ENCODE data around the gene DNAJB6.
A peak's percentile ranks its signal among the peaks of the same experiment; 100 is the strongest.

Gene DNAJB6

DNA sequence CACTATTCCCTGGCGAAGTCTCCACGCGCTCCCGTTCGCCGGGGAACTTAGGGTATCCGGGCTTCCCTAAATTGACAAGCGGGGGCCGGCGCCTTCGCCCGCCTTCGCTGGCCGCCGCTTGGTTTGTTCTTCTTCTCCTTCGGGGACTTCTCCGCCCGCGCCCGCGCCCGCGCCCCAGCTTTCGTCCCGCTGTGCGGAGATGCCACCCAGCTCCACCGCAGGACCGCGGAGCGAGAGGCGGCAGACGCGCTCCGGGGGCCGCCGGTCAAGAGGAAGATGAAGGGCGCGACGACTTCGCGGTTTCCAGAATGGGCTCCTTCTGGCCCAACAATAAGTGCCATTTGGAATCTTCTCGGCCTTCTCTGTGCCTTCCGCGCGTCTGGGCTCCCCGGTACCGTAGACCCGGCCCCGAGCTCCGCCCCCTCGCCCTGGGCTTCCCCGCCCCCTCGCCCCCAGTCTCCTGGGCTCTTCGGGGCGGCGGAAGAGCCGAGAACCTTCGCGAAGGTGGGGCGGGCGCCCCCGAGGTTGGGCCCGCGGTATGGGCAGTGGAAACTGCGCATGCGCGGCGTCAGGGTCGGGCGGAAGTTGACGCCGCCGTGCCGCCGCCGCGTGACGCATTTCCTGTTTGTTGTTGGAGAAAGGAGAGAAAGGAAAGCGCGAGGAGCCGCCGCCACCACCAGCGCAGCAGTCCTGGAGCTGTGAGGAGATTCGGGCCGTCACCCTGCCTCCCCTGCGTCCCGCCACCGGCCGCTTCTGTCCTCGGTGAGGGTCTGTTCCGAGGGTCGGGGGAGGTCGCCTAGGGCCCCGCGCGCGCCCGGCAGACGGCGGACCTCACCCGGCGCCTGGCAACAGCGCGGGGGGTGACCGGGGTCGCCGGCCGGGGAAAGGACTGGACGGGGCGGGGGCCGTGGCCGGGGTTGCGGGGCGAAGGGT is at the start of gene DNAJB6:
DNAJB6 (plus strand) TSS at position 622 of the 933 bp plus-strand sequence. CDS start 21,569 bp downstream, outside the sequence.
- DNase-seq (ENCODE audit: low read depth, low spot score), result peak; percentile 86

DNA sequence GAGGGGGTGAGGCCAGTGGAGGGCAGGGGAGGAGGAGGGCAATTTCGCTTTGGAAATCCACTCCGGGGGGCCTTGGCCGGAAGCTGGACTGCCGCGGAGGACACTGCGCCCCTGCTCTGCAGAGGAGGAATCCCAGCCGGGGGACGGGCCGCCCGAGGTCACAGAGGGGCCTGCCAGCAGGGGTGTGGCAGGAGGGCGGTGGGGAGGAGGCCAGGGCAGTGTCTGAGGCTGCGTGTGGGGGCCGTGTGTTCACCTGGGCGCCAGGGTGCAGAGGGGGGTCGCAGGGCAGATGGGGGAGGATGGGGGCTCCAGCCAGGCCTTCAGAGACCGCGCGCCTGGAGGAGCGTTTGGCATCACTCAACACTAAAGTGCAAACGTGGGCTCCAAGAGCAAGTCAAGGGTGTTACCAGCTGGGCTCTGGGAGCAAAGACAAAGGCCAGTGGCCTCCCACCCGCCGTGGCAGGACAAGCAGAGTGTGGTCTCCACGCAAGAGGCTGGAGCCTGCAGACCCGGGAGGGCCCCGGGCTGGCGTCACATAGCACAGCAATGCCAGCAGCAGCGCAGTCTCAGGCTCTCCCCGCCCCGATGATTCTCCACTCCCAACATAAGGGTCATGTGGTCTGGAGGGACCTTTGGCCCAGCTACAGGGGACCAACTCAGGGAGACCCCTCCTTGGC is 45.3 kb upstream of the DNAJB6 start:
- DNase-seq (ENCODE audit: low read depth, low spot score), result no peak

DNA sequence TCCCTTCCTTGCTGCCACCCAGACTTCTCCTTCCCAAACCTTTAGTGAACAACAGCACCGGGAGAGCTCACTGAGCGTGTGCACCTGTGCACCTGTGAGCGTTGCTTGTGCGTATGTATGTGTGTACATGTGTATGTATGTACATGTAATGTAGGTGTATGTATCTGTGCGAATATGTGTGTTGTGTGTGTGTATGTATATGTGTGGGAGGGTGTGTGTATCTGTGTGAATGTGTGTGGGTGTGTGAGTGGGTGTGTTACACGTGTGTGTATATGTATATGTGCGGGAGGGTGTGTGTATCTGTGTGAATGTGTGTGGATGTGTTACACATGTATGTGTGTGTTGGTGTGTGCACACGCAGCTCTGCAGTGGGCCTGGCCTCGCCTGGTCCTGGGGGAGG is 44.5 kb upstream of the DNAJB6 start:
- DNase-seq (ENCODE audit: low read depth, low spot score), result no peak

DNA sequence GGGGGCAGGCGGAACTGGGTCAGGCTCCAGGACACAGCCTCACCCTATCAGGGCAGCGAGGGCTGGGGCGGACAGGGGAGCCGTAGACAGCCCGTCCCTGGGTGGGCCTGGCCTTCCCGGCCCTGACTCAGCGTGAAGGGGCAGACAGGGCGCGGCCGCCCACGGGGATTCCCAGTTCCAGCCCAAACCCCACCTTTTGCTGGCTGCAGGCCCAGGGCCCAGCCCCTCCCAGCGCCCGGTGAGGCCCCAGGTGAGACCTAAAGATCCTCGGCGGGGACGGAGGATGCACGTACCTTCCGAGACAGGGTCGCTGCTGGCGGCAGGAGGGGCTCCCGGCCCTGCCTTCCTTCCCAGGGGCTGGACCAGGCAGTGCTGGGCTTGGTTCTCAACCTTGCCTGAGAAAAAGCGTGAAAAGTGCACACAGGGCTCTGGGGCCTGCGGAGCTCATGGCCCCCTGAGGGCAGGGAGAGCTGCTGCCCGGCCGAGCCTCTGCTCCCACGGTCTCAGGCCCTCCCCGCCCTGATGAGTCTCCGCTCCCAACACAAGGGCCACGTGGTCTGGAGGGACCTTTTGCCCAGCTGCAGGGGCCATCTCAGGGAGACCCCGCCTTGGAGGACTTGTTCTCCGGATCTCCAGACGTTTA is 43.9 kb upstream of the DNAJB6 start:
- no peak for DNase-seq (ENCODE audit: low read depth, low spot score)

DNA sequence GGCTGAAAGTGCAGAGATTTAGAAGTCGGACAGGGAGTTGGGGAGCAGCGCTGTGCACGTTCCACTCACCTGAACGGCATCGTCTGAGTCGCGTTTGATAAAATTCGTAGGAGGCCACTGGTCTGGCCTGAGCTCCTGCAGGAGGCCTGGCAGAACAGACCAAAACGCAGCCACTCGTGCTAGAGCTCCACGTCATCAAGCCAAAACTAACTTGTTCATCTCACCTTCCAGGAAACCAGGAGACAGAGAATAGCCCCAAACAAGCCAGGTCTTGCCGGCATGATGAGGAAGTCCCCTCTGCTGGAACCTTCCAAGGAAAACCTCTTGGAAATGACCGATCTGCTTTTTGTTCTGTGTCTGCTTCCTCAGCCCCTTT is 43.4 kb upstream of the DNAJB6 start:
- no peak for DNase-seq (ENCODE audit: low read depth, low spot score)

DNA sequence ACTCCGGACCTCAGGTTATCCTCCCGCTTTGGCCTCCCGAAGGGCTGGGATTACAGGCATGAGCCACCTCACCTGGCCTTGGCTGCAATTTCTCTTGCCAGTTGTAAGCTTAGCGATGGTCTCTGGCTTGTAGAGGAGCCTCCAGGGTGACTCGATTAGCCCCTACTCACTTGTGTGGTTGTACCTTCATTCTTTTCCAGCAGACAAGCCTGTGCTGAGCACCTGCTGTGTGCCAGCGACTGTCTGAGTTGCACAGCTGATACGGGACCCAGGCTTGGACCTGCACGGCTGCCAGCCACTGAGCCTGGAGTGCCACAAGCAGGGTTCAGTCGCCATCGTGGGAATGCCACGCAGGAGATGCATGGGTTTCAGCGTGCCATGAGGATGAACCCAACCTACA is 42.0 kb upstream of the DNAJB6 start:
- DNase-seq (ENCODE audit: low read depth, low spot score), result no peak

DNA sequence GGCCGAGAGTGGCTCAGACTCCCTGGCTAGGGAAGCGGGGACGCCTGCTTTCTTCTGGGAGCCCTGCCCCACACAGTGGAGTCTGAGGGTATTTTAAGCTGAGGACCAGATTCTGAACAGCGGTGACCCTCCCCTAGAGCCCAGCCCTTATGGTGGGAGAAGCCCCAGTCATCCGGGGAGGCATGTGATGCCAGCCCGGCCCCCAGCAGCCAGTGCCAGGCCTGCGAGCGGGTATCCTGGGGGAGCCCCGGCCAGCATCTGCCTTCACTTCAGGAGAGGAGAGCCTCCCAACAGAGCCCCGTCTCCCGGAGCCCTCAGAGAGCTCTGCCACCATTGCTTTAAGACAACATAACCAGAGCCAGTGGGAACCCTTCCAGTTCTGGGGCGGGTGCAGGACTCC is 41.5 kb upstream of the DNAJB6 start:
- DNase-seq (ENCODE audit: low read depth, low spot score), result no peak

DNA sequence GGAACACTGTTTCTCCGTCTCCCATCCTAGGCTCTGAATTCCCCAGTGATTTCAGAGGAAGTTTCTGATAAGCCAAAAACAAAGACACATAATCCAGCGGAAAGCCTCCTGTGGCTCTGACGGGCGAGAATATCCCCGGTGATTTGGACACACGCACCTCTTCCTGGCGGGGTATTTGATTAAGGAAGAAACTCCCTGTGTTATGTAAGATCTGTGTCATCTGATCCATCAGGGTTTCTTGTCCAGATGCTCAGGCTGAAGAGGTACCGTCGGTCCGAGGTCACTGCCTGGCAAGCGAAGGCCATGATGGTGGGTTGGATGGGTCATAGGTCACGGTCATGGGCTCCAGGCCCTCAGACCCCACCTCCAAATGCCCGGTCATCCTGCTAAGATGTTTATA is 39.6 kb upstream of the DNAJB6 start:
- DNase-seq (ENCODE audit: low read depth, low spot score), result no peak

DNA sequence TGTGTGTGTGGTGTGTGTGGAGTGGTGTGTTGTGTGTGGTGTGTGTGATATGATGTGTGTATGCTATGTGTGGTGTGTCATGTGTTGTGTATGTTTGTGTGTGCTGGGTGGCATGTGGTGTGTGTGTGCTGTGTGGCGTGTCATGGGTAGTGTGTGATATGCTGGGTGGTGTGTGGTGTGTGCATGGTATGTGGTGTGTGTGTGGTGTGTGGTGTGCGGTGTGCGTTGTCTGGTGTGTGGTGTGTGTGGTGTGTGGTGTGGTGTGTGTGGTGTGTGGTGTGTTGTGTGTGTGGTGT is 37.5 kb upstream of the DNAJB6 start:
- no peak for DNase-seq (ENCODE audit: low read depth, low spot score)

DNA sequence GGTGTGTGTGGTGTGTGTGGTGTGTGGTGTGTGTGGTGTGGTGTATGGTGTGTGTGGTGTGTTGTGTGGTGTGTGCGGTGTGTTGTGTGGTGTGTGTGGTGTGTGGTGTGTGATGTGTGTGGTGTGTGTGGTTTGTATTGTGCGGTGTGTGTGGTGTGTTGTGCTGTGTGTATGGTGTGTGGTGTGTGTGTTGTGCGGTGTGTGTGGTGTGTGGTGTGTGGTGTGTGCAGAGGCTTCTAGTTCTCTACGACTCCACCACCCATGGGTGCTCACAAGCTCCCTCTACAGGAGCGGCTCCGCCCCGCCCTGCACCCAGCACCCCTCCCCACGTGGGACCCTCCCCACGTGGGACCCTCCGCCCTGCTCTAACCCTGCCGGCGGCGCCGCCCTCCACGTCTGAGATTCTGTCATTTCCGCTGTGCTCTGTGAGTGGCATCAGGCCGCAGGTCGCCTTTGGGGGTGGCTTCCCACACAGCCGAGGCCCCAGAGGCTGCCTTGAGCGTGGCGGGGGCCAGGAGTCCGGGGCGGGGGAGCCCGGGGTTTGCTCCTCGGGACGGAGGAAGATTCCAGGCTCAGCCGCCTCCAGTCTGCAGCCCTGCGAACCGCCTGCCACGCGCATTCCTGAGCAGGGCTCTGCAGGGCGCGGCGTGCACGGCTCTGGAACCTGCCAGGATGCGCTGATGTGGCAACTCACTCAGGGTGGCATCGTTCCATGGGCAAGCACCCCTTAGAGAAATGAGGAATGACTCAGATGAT is 37.0 kb upstream of the DNAJB6 start:
- DNase-seq (ENCODE audit: low read depth, low spot score), result no peak

DNA sequence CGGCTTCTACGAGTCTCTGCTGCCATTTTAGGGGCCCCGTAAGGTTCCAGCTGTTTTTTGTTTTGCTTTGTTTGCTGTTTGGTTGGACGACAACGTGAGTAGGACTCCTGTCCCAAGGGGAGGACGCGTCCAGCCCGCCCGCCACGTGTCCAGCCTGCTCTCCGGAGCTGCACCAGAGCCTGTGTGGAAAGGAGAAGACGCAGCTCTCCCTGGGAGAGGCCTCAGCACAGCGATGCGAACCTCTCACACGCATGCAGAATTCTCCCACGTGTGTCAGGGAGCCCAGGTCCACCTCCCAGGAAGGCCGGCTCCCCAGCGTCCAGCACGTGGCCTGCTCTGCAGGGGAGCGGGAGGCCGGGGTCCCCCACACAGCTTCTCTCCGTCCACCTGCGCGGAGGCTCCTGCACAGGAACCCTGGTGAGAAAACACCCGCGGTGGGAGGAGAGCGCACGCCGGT is 36.4 kb upstream of the DNAJB6 start:
- DNase-seq (ENCODE audit: low read depth, low spot score), result no peak

DNA sequence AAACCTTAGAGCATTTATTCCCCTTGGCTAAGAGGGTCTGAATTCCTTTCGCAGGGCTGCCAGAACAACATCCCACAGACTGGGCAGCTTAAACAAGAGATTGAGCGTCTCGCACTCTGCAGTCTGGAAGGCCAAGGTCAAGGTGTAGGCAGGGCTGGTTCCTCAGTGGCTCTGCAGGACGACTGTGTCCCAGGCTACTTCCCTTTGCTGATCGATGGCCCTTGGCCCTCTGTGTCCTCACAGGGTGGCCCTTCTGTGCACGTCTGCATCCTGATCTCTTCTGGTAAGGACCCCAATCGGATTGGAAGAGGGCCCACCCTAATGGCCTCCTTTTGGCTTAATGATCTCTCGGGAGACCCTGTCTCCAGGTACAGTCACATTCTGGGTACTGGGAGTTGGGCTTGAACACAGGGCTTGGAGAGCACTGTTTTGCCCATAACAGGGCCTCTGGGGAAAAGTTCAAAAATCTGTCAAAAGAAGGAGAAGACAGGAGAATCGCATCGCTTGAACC is 35.1 kb upstream of the DNAJB6 start:
- no peak for DNase-seq (ENCODE audit: low read depth, low spot score)

DNA sequence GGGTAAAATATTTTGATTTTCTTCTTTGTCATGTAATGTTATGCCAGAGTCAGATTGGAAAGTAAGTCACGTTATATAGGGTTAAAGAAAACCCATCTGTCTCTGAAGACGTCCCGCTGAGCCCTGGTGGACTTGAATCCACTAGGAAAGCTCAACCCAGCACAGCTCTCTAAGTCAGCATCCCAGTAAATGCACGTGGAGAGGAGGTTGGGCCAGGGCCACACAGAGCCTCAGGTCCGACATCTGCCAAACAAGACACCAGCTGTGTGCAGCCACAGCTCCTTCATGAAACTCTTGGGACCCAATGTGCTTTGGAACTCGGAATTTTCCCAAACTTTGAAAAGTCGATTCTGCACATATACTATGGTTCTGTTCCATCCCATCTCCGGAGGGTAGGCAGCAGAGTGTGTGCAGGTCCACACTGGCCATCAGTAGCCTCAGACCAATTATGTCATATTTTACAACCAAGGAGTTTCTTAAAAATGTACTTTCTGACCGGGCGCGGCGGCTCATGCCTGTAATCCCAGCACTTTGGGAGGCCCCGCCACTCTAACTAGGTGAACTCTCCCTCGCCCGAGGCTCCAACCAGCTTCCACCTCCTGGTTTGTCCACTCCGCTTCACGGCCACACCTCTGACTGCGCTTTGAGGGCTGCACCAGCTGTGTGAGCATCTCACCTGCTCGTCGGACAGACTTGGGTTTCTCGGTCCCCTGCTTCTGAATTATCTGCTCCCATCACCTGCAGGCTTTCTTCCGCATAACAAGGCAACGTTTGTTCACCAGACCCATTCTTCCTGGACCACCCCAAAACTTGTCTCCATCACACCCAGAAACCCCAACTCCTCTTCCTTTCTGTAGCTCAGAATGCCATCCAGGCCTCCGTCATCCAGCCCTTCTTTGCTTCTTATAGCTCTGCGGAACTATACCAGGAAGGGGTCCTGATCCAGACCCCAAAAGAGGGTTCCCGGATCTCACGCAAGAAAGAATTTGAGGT is 29.7 kb upstream of the DNAJB6 start:
- DNase-seq (ENCODE audit: low read depth, low spot score), result no peak

DNA sequence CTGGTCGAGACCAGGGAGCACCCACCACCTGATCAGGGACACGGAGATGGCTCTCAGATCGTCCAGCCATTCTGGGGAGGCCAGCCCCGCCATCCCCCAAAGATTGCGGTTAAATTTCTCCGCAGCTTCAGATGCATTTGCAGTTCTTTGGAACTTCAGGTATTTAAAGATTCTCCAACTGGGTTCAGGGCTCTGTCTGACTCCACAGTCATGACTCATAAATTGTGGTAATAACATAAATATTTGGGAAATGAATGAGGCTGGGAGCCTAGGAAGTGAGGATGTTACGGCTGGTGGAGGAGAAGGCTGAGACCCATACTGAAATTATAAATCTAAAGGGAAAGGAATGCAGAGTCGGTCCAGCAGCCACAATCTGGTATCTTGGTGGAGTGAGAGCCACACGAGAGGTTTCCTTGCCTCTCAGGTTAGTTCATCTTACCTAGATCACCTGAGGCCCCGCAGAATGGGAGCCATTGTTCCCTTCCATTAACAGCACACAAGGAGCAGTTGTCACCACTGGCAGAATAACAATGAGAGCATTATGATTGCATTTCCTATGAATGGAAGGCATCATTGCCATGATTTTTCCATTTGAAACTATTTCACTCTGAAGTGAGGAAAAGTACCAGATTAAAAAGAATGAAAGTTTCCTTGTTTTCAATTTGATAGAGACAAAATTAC is 26.7 kb upstream of the DNAJB6 start:
- DNase-seq (ENCODE audit: low read depth, low spot score), result no peak

DNA sequence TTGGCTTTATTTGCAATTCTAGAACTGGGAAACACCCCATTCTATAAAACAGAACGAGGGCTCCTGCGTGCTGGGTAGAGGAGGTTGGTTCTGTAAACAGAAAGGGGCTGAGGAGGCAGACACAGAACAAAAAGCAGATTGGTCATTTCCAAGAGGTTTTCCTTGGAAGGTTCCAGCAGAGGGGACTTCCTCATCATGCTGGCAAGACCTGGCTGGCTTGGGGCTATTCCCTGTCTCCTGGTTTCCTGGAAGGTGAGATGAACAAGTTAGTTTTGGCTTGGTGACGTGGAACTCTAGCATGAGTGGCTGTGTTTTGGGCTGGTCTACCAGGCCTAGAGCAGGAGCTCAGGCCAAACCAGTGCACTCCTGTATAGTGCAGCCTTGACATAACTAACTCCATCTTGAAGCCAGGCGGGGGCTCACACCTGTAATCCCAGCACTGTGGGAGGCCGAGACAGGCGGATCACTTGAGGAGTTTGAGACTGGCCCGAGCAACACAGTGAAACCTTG is 26.1 kb upstream of the DNAJB6 start:
- no peak for DNase-seq (ENCODE audit: low read depth, low spot score)

DNA sequence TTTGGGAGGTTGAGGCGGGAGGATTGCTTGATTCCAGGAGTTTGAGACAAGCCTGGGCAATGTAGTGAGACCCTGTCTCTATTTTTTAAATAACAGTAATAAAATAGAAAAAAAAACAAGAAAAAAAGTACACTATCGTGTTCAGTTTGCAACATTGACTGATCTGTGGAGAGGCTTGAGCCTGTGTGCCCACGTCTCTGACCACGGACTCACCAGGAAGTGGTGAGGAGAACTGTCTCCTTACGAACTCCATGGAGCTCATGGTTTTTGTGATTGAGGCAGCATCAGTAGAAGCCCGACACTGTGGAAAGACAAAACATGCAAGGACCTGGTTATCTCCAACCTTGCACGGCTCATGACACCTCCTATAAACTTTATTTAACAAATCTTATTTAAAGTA is 23.9 kb upstream of the DNAJB6 start:
- DNase-seq (ENCODE audit: low read depth, low spot score), result no peak

DNA sequence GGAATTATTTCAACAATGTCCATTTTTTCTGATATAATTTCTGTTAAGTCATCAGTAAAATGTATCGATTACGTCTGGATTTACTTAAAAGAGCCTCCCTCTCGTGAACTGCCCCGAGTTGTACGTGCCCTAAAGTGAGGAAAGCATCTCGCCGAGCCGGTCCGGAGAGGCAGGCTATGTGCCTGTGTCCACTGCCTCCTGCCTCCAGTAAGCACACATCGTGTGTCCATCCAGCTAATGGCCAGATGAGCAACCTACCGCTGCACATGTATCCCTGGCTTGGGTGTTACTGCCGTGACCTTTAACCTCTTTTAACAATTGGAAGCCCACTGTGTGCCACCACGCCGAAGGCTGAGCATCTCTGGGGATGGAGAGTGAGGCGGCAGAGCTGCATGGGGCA is 23.2 kb upstream of the DNAJB6 start:
- no peak for DNase-seq (ENCODE audit: low read depth, low spot score)

DNA sequence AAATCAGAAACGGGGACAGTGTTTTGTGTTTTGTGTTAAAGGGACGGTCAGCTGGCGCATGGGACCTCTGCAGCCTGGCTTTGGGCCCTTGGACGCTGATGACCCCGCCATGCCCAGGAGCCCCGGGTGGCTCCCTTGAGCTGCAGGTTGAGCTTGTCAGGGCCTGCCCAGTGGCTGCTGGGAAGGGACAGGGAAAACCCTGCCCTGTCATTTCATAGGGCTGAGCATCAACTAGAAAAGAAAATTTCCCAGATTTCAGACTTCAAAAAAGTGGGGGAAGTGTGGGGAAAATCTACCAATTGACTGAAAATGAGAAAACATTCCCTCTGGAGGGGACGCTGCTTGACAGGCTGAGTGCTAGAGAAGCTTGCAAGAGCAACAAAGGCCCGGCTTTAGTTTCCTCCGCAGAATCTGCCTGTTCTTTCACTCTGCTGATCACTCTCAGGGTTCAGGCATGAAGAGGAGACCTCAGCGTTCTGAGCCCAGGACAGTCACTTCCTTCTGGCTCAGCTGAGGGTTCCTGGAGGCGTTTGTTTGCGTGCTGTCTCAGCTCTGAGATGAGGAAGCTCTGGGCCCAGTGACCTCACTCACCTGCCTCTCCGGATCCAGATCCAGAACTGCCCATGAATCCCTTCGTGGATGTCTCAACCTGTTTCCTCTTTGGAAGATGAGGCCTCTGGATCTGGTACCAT is 18.6 kb upstream of the DNAJB6 start:
- no peak for DNase-seq (ENCODE audit: low read depth, low spot score)

DNA sequence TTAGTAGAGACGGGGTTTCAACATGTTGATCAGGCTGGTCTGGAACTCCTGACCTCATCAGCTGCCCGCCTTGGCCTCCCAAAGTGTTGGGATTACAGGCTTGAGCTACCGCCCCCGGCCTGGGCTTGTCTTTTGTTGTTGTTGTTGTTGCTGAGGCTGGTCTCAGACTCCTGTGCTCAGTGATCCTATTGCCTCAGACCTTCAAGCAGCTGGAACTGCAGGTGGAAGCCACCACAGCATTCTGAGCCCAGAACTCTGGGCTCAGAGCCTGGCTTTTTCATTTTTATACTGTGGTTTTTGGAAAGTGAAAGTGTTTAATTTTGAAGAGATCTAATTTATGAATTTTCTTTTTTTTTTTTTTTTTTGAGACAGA is 16.2 kb upstream of the DNAJB6 start:
- no peak for DNase-seq (ENCODE audit: low read depth, low spot score)

All from activated naive CD8-positive, alpha-beta T cell treated with anti-CD3 and anti-CD28 coated beads, Interleukin-2, amount 50 U/mL, for 16 hours (primary cell).